GM13976 (cell line): ENCODE measurements around the gene PLK3.
A peak's percentile ranks its signal among the peaks of the same experiment; 100 is the strongest.
"Not testable (repeated sequence)": the region's sequence is repeated elsewhere in the genome, so short reads cannot be mapped to it uniquely, and the experiment has no call there.

ENCODE experiments used
- DNase-seq: peaks from one replicate; pipeline ENCODE4 v3.0.0; 2012; ENCODE audit warnings: low spot score
- in situ Hi-C: fragments of 300-500 bp; cut with MboI; formaldehyde crosslinking; loops from one replicate; pipeline ENCODE4 v1.12.0; 2022; ENCODE audit warnings: low sequenced_read_pairs, mixed read lengths, inconsistent platforms; ENCODE audit not compliant: unreplicated experiment
- TF ChIP-seq, protein P1 (sequence below): IDR thresholded peaks from 2 replicates; pipeline ENCODE4 v1.5.1; 2012; ENCODE audit warnings: borderline replicate concordance, mild to moderate bottlenecking; ENCODE audit not compliant: insufficient read depth; ENCODE audit errors: extremely low read depth, missing control alignments, control extremely low read depth

PLK3 gene

DNA sequence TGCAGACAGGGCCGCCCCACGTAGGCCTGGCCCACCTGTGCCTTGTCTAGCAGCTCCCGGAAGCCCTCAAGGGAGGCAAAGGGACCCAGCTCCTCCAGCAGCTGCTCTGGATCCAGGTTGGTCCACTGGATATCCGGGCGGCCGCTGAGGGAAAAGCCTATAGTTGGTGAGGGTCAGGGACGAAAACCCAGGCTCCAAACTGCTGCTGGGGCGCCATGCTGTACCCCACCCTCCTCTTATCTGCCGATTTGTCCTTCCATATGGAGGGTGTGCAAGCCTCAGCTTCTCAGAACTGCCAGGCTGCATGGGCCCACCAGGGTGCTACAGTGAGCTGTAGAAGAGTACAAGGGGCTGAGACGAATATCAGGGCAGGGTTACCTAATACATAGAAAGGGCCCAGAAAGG, 30.7 kb downstream of the PLK3 start:
- TF ChIP-seq, protein P1, sequence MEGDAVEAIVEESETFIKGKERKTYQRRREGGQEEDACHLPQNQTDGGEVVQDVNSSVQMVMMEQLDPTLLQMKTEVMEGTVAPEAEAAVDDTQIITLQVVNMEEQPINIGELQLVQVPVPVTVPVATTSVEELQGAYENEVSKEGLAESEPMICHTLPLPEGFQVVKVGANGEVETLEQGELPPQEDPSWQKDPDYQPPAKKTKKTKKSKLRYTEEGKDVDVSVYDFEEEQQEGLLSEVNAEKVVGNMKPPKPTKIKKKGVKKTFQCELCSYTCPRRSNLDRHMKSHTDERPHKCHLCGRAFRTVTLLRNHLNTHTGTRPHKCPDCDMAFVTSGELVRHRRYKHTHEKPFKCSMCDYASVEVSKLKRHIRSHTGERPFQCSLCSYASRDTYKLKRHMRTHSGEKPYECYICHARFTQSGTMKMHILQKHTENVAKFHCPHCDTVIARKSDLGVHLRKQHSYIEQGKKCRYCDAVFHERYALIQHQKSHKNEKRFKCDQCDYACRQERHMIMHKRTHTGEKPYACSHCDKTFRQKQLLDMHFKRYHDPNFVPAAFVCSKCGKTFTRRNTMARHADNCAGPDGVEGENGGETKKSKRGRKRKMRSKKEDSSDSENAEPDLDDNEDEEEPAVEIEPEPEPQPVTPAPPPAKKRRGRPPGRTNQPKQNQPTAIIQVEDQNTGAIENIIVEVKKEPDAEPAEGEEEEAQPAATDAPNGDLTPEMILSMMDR = no peak
- in situ Hi-C loops = no loop called here
- DNase-seq = no peak

DNA sequence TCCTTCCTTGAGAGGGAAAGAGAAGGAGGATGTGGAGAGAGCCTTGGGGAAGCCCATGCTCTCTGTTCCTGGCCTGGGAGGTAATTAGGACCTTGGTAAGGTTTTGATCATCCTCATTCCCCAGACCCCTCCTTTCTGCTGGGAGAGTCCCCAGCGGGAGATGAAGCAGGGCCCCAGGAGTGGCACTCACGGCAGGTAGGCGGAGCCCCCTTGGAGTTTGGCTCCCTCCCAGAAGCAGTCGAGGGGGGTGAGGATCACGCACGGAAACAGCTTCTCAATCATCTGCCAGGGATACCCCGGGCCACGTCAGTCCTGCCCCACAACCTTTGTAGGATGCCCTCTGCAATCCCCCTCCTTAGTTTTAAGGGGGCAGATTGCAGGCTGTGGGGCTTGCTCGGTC, 31.3 kb downstream of the PLK3 start:
- TF ChIP-seq, protein P1 = no peak
- in situ Hi-C loops = no loop called here
- DNase-seq = peak; percentile 26

DNA sequence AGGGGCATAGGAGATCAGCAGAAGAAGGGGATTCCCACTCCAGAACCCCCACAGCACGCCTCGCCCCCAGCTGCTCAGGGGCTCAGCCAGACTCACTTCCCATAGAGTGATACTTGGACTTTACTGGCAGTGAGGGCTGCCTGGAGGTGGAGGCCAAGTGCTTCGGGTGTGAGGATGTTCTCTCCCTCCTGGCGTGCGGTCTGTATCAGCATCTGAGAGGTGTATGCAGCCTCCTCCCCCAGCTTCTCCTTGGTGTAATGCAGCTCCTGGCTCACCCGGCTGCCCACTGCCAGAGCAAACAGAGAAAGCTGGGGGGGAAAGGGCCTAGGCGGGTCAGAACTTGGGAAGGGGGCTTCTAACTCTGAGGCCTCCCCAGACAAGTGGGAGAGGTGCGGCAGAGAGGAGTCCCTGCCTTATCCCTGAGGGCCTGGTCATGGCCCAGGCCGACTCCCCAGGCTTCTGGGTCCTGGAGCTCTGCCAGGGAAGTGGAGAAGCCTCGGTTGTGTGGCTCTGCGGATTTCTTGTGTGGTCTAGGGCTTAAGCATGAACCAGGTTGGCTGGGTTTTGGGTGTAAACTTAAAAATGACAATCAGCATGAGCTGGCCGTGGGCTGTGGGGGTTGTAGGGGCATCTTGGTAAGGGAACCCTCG, 32.0 kb downstream of the PLK3 start:
- TF ChIP-seq, protein P1 = no peak
- DNase-seq = no peak
- in situ Hi-C loops = no loop called here

DNA sequence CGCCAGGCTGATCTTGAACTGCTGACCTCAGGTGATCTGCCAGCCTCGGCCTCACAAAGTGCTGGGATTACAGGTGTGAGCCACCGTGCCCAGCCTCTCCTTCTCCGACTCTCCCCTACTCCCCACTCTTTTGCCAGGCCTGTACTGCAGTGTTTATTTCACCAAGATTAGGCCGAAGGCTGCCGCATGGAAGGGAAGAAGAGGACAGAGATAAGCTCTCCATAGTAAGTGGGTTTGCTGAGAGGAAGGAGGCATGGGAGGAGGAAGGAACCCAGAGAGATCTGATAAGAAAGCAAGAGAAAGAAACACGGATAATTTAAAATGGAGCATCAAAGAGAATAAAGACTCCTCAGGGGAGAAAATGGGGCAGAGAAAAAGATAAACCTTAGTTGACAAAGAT, 34.2 kb downstream of the PLK3 start:
- no peak for DNase-seq
- in situ Hi-C loops = no loop called here
- TF ChIP-seq, protein P1 = no peak

DNA sequence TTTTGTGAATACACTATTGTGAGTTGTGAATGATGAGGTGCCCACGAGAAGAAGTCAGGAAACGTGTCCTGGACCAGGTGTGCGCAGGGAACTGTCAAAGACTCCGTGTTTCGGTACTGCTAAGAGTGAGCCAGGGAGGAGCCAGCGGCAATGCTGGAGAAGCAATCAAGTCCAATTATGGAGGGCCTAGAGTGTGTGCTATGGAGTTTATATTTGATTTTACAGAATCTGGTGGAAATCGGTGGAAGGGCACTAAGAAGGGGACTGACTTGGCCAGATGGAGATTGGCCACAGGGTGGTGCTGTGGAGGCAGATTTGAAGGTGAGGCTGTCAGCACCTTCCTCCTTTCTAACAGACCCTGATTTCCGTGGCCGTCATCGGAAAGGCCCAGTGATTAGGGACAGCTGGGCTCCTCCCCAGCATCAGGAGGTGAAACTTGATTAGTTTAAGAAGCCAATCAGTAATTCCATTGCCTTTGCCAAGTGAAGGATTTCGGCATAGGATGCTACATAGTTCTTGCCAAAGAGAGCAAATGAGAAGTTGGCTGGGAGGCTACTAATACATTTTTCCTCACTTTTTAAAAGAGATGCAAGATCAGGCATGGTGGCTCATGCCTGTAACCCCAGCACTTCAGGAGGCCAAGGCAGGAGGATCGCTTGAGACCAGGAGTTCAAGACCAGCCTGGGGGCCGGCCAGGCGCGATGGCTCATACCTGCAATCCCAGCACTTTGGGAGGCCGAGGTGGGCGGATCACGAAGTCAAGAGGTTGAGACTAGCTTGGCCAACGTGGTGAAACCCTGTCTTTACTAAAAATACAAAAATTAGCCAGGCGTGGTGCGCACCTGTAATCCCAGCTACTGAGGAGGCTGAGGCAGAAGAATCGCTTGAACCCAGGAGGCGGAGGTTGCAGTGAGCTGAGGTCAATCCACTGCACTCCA, 35.8 kb downstream of the PLK3 start:
- in situ Hi-C loops = no loop called here
- TF ChIP-seq, protein P1 = peak; percentile 90
- peak; percentile 88 for DNase-seq

DNA sequence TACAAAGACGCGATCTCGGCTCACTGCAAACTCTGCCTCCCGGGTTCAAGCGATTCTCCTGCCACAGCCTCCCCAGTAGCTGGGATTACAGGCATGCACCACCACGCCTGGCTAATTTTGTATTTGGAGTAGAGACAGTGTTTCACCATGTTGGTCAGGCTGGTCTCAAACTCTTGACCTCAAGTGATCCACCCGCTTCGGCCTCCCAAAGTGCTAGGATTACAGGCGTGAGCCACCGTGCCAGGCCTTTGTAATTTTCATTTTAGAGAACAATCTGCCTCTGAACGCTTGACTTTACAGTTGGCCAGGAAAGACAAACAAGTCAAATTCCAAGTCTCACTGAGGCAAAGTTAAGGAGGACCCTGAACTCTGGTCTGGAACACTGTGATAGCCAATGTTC, 38.1 kb downstream of the PLK3 start:
- in situ Hi-C loops, DNase-seq: not testable (repeated sequence)

DNA sequence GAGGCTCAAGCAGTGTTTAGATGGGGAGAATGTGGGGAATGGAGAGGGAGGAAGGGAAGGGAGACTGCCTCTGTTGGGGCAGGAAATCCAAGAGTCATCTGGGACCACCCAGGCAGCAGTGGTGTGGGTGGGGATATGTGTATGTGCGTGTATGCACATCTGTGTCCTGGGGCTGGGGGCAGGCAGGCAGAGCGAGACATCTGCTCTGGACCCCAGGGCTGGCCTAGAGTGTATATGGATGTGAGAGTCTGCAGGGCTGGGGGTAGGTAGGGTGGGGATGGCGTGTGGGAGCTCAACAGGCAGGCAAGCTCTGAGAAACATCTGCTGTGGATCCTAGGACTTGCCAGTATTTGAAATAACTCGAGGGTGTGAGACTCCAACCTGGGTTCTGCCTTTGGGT, 39.4 kb downstream of the PLK3 start:
- in situ Hi-C loops = no loop called here
- no peak for DNase-seq
- TF ChIP-seq, protein P1 = no peak
